B cell (primary cell): Measurements from ENCODE around the gene CA7. TPM values are rescaled to one million over a fixed set of nuclear protein-coding genes. Genes with fewer than 3 reads are reported as not detected.

ENCODE experiments used
- ATAC-seq: fragments of 200-7000 bp; cut with Tn5 transposase; one replicate; pipeline ENCODE4 v1.10.0; 2021; ENCODE audit warnings: low read depth, mild to moderate bottlenecking, moderate number of reproducible peaks, moderate library complexity
- CTCF ChIA-PET: fragments of 350-600 bp; sonication (Branson Sonifier 250); formaldehyde crosslinking; loops from one replicate; lab custom pipeline; 2021; ENCODE audit warnings: antibody characterized with exemption, inconsistent platforms; lab: Charles Lee
- POLR2A ChIA-PET: fragments of 350-600 bp; sonication (Branson Sonifier 250); formaldehyde crosslinking; loops from one replicate; lab custom pipeline; 2021; ENCODE audit warnings: antibody characterized with exemption; lab: Charles Lee
- DNase-seq: peaks from one replicate; pipeline ENCODE4 v3.0.0; 2013
- H2AFZ ChIP-seq: 2 replicates; pipeline ENCODE4 v1.6.1; 2012; ENCODE audit warnings: mild to moderate bottlenecking, low read depth, low read length; ENCODE audit not compliant: insufficient read depth, poor library complexity, severe bottlenecking
- H3K27ac ChIP-seq, 2 donors: 1 replicate in 1 of 2; 2 replicates in 1 of 2; pipeline ENCODE4 v1.5.1; 2012 to 2013; ENCODE audit warnings: low read length in 2 of 2, mild to moderate bottlenecking in 2 of 2, moderate library complexity in 1 of 2
- H3K27me3 ChIP-seq, 4 experiments: fragments of 200-600 bp in 1 of 4; sonication (generic) in 1 of 4; replicated peaks in 1 of 4; 1 replicate in 2 of 4; 2 replicates in 2 of 4; pipeline versions ENCODE4 v1.6.1 to v1.7.0; 2013 to 2016; ENCODE audit warnings: low read length in 3 of 4, mild to moderate bottlenecking in 2 of 4, mixed read lengths in 1 of 4, moderate library complexity in 1 of 4; ENCODE audit not compliant: insufficient read depth in 4 of 4, control insufficient read depth in 3 of 4; ENCODE audit errors: control extremely low read depth in 1 of 4
- H3K36me3 ChIP-seq, 2 experiments: replicated peaks in 1 of 2; 1 replicate in 1 of 2; 2 replicates in 1 of 2; pipeline versions ENCODE4 v1.6.1 to v1.7.1; 2013; ENCODE audit warnings: low read length in 1 of 2; ENCODE audit not compliant: insufficient read depth in 2 of 2, control insufficient read depth in 1 of 2; ENCODE audit errors: control extremely low read depth in 1 of 2, extremely low read depth in 1 of 2
- H3K4me1 ChIP-seq, 2 donors: fragments of 200-600 bp in 1 of 2; sonication (generic) in 1 of 2; 1 replicate in 1 of 2; 2 replicates in 1 of 2; pipeline versions ENCODE4 v1.5.1 to v1.6.1; 2013 to 2017; ENCODE audit warnings: low read length in 2 of 2; ENCODE audit not compliant: control insufficient read depth in 2 of 2, insufficient read depth in 2 of 2
- H3K4me2 ChIP-seq: replicated peaks from 2 replicates; pipeline ENCODE3; 2012; ENCODE audit warnings: mild to moderate bottlenecking, low read depth, low read length; ENCODE audit not compliant: poor library complexity, severe bottlenecking
- H3K4me3 ChIP-seq, 5 experiments: fragments of 200-600 bp in 1 of 5; sonication (generic) in 1 of 5; 1 replicate in 3 of 5; 2 replicates in 2 of 5; pipeline versions ENCODE4 v1.5.1 to v1.7.0; 2011 to 2016; ENCODE audit warnings: low read length in 4 of 5, mild to moderate bottlenecking in 4 of 5, low read depth in 2 of 5, control low read depth in 1 of 5, moderate library complexity in 1 of 5; ENCODE audit not compliant: insufficient read depth in 1 of 5; ENCODE audit errors: control extremely low read depth in 1 of 5, extremely low read depth in 1 of 5
- H3K79me2 ChIP-seq: fragments of 200-600 bp; sonication (generic); one replicate; pipeline ENCODE4 v1.6.0; 2016; ENCODE audit warnings: low read length; ENCODE audit not compliant: control insufficient read depth, insufficient read depth
- H3K9ac ChIP-seq: fragments of 200-600 bp; sonication (generic); 2 replicates; pipeline ENCODE4 v1.6.1; 2017; ENCODE audit warnings: mild to moderate bottlenecking, low read length, moderate library complexity
- H3K9me3 ChIP-seq, 3 donors: one replicate each; pipeline versions ENCODE4 v1.6.1 to v1.7.1; 2013; ENCODE audit warnings: low read length in 2 of 3; ENCODE audit not compliant: control insufficient read depth in 2 of 3, insufficient read depth in 1 of 3; ENCODE audit errors: control extremely low read depth in 1 of 3
- H4K20me1 ChIP-seq: 2 replicates; pipeline ENCODE4 v1.6.0; 2012; ENCODE audit warnings: mild to moderate bottlenecking, low read length; ENCODE audit not compliant: insufficient read depth, control insufficient read depth, poor library complexity, severe bottlenecking
- H3K27ac Mint-ChIP-seq: one replicate; pipeline ENCODE4 v1.8.0; 2021; ENCODE audit warnings: mixed read lengths
- H3K27me3 Mint-ChIP-seq: one replicate; pipeline ENCODE4 v1.8.0; 2021; ENCODE audit warnings: mixed read lengths
- H3K4me1 Mint-ChIP-seq: one replicate; pipeline ENCODE4 v1.8.0; 2021; ENCODE audit warnings: mixed read lengths
- H3K4me3 Mint-ChIP-seq: one replicate; pipeline ENCODE4 v1.8.0; 2021; ENCODE audit warnings: mixed read lengths
- H3K9me3 Mint-ChIP-seq: one replicate; pipeline ENCODE4 v1.8.0; 2022; ENCODE audit warnings: mixed read lengths; ENCODE audit not compliant: insufficient read depth
- CTCF ChIP-seq: fragments of 200-600 bp; IDR thresholded peaks from one replicate; pipeline ENCODE4 v1.8.0; 2022; ENCODE audit warnings: antibody characterized with exemption, mild to moderate bottlenecking
- EZH2 ChIP-seq: IDR thresholded peaks from 2 replicates; pipeline ENCODE4 v1.6.1; 2012; ENCODE audit warnings: borderline replicate concordance, low read depth, mild to moderate bottlenecking, moderate library complexity, low read length; ENCODE audit not compliant: insufficient read depth, poor library complexity, severe bottlenecking
- WGBS: methylation state at CpG from one replicate; pipeline ENCODE4 v1.1.5; 2013; ENCODE audit warnings: missing lambda C conversion rate; ENCODE audit not compliant: insufficient coverage; 5-methylcytosine and 5-hydroxymethylcytosine counted together
- intact Hi-C: fragments of 100-400 bp; cut with micrococcal nuclease; formaldehyde crosslinking; loops from one replicate; pipeline ENCODE4 v1.10.0; 2022
- polyA plus RNA-seq: library from polyadenylated mRNA; depleted of rRNA; stranded (reverse); fragments of >200 nt; gene quantifications from 2 replicates; pipeline ENCODE4 v1.2.3, GENCODE V29; 2012
- total RNA-seq, 2 donors: library from RNA; stranded (reverse); fragments of 120-200 nt in 1 of 2; gene quantifications; 1 replicate in 1 of 2; 2 replicates in 1 of 2; pipeline versions ENCODE4 v1.2.3 to v1.2.4, GENCODE V29; 2013 to 2022

CA7 gene
- total and polyA plus RNA-seq, 2 donors (not counting 1 experiment from before 2014, with no cell fraction given), result not detected

GRCh38 chr16:66891360-66891759 lies 47.1 kb downstream of the CA7 start:
- Mint-ChIP-seq H3K9me3 (no peaks in the 10 kb centered on the region), H3K27me3 (no peaks in the 10 kb centered on the region), H3K4me3 (no peak overlapping the region), H3K27ac (no peak overlapping the region), H3K4me1 (no peaks in the 10 kb centered on the region)
- ATAC-seq (no peak), DNase-seq (no peak)
- H3K4me1 ChIP-seq, result peaks cover 0 to 3% of the 10 kb centered on the region in 2 donors
- no peak overlapping the region for H3K4me3 ChIP-seq
- intact Hi-C loops, result no loop called here
- no peak overlapping the region for H3K4me2 ChIP-seq
- H2AFZ ChIP-seq, result no peak overlapping the region
- no peaks in the 10 kb centered on the region for H3K9me3 ChIP-seq
- no peaks in the 10 kb centered on the region for H3K27me3 ChIP-seq
- WGBS, result 96% methylated on average over 2 of the region's 4 CpGs
- H3K79me2 ChIP-seq, result no peaks in the 10 kb centered on the region
- H3K27ac ChIP-seq, result no peak overlapping the region
- no peak overlapping the region for H3K9ac ChIP-seq
- no peaks in the 10 kb centered on the region for H4K20me1 ChIP-seq
- TF ChIP-seq EZH2 (no peak), CTCF (no peak)
- H3K36me3 ChIP-seq, result peaks cover 0 to 6% of the 10 kb centered on the region in 2 experiments
- ChIA-PET POLR2A (no interaction called here), CTCF (no interaction called here)

GRCh38 chr16:66891797-66892196 lies 47.6 kb downstream of the CA7 start:
- H3K27ac Mint-ChIP-seq, result no peak overlapping the region
- Histone ChIP-seq H3K4me2 (no peak overlapping the region), H3K79me2 (no peaks in the 10 kb centered on the region), H3K27me3 (no peaks in the 10 kb centered on the region), H2AFZ (no peak overlapping the region), H3K27ac (no peak overlapping the region), H3K4me3 (no peak overlapping the region), H3K9ac (no peak overlapping the region), H3K9me3 (no peaks in the 10 kb centered on the region), H3K36me3 (peaks cover 0 to 6% of the 10 kb centered on the region in 2 experiments), H3K4me1 (peaks cover 0 to 3% of the 10 kb centered on the region in 2 donors), H4K20me1 (no peaks in the 10 kb centered on the region)
- POLR2A ChIA-PET, result no interaction called here
- DNase-seq, result no peak
- 100% methylated on average over 1 of the region's 6 CpGs for WGBS
- CTCF ChIA-PET, result no interaction called here
- ATAC-seq, result no peak
- H3K4me1 Mint-ChIP-seq, result no peaks in the 10 kb centered on the region
- no peaks in the 10 kb centered on the region for H3K27me3 Mint-ChIP-seq
- H3K9me3 Mint-ChIP-seq, result no peaks in the 10 kb centered on the region
- H3K4me3 Mint-ChIP-seq, result no peak overlapping the region
- intact Hi-C loops, result no loop called here
- no peak for TF ChIP-seq CTCF
- TF ChIP-seq EZH2, result no peak
